Measurements from ENCODE around the gene TMEM42. TPM values are rescaled to one million over a fixed set of nuclear protein-coding genes. Genes with fewer than 3 reads are reported as not detected.

TMEM42 gene
- total RNA-seq, 1 experiment from 2014 or later, result 11.8 TPM

DNA sequence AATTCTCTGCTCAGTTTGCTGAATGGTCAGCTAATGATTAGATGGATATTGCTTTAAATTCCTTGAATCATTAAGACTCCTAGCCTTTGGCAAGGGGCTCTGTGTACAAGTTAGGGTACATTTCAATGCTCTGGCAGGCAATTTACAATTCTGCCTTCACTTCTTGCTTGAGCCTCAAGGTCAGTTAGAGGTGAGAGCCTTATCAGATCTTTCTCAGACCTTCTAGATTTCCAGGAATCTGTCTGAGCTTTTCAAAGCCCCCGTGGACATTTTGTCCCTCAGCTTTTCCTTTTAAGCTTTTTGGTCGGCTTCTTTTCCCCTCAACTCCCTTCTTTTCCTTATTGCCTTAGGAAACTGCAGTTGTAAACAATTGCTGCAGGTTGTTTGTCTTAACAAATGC lies 47.4 kb downstream of the TMEM42 start:
- Histone ChIP-seq H2AK5ac (ENCODE audit: insufficient read length, low read length) (no peak overlapping the region), H2BK5ac (ENCODE audit: insufficient read length, low read length) (no peak overlapping the region), H3K14ac (ENCODE audit: insufficient read depth, low read length) (no peak overlapping the region), H3K79me1 (ENCODE audit: insufficient read depth, low read depth, low read length, poor library complexity, severe bottlenecking) (no peaks in the 10 kb centered on the region), H2BK20ac (ENCODE audit: low read depth, low read length, poor library complexity, severe bottlenecking) (no peak overlapping the region), H3K9me3 (ENCODE audit: control insufficient read depth, low read depth, low read length) (peaks cover 7% of the 10 kb centered on the region), H4K5ac (ENCODE audit: insufficient read length, low read depth, low read length) (no peak overlapping the region), H4K20me1 (ENCODE audit: control insufficient read depth, insufficient read depth, insufficient read length) (no peaks in the 10 kb centered on the region), H3K23me2 (ENCODE audit: insufficient read length, low read depth, low read length, poor library complexity, severe bottlenecking) (no peaks in the 10 kb centered on the region), H3K27ac (ENCODE audit: insufficient read length, low read depth, low read length) (no peak overlapping the region), H3K4ac (ENCODE audit: low read depth, low read length) (no peak overlapping the region), H4K8ac (replicated peaks; ENCODE audit: insufficient read length, low read depth, low read length) (no peak overlapping the region), H3K4me2 (ENCODE audit: insufficient read depth, insufficient read length, low read length) (no peak overlapping the region), H3K79me2 (ENCODE audit: insufficient read depth, low read length) (no peaks in the 10 kb centered on the region), H3K9ac (ENCODE audit: extremely low read depth, insufficient read length, low read length) (no peak overlapping the region), H3K4me1 (ENCODE audit: insufficient read depth, low read length) (no peaks in the 10 kb centered on the region), H3K27me3 (ENCODE audit: insufficient read depth, low read length) (no peaks in the 10 kb centered on the region), H3K56ac (ENCODE audit: insufficient read length, low read depth, low read length) (no peak overlapping the region), H2AFZ (ENCODE audit: low read length) (no peak overlapping the region), H2BK12ac (ENCODE audit: insufficient read length, low read depth, low read length) (no peak overlapping the region), H3T11ph (ENCODE audit: low read length) (no peak overlapping the region), H2BK120ac (ENCODE audit: low read depth, low read length, poor library complexity, severe bottlenecking) (no peak overlapping the region), H4K91ac (ENCODE audit: insufficient read length, low read depth, low read length) (no peak overlapping the region), H3K23ac (ENCODE audit: insufficient read length, low read depth, low read length) (no peak overlapping the region), H2BK15ac (ENCODE audit: low read depth, low read length) (no peak overlapping the region), H3K18ac (ENCODE audit: insufficient read length, low read depth, low read length) (no peak overlapping the region)
- no peak overlapping the region for H3K4me3 Mint-ChIP-seq
- H3K27ac Mint-ChIP-seq, result no peak overlapping the region
- H3K4me1 Mint-ChIP-seq, result peaks cover 10% of the 10 kb centered on the region in 2 experiments
- no peak for DNase-seq
- H3K27me3 Mint-ChIP-seq (ENCODE audit: low read depth), result peaks cover 21% of the 10 kb centered on the region
- H3K9me3 Mint-ChIP-seq, result no peaks in the 10 kb centered on the region; a peak in 1 of 5 replicates
- WGBS (ENCODE audit: extremely low coverage, insufficient read length, low lambda C conversion rate), result no CpG with 5 or more reads among the region's 2 CpGs
- no peaks in the 10 kb centered on the region for H3K36me3 Mint-ChIP-seq (ENCODE audit: insufficient read depth in 1 of 3, low read depth in 3 of 3)
- no peak for TF ChIP-seq CTCF (conservative IDR thresholded peaks at IDR 0.05)
